PFSK-1 (cell line): Measurements from ENCODE around the gene TBC1D22A.

Experiments used
- FOXP2 ChIP-seq: optimal IDR thresholded peaks from 2 replicates; pipeline ENCODE3; 2011; ENCODE audit warnings: borderline replicate concordance, control low read depth, inconsistent platforms; ENCODE audit not compliant: insufficient read depth; ENCODE audit errors: extremely low read length, extremely low read depth
- POLR2AphosphoS5 ChIP-seq: IDR thresholded peaks from 2 replicates; pipeline ENCODE4 v1.6.1; 2012; ENCODE audit warnings: low read depth, mild to moderate bottlenecking, control low read depth, low read length, moderate library complexity
- SIN3A ChIP-seq: IDR thresholded peaks from 2 replicates; pipeline ENCODE4 v1.6.1; 2012; ENCODE audit warnings: mild to moderate bottlenecking, low read length, moderate library complexity, borderline replicate concordance; ENCODE audit not compliant: insufficient read depth
- TAF1 ChIP-seq: IDR thresholded peaks from 2 replicates; pipeline ENCODE4 v1.6.1; 2012; ENCODE audit warnings: low read length, control low read depth, borderline replicate concordance; ENCODE audit not compliant: insufficient read depth
- TF ChIP-seq, protein P1 (sequence below), 2 experiments: IDR thresholded peaks; 2 replicates each; pipeline versions ENCODE4 v1.6.1 to v1.8.0; 2011 to 2012; ENCODE audit warnings: low read depth in 2 of 2, low read length in 2 of 2, control low read depth in 1 of 2, inconsistent platforms in 1 of 2, mild to moderate bottlenecking in 1 of 2, moderate library complexity in 1 of 2; ENCODE audit not compliant: insufficient read depth in 1 of 2

The TBC1D22A gene

DNA sequence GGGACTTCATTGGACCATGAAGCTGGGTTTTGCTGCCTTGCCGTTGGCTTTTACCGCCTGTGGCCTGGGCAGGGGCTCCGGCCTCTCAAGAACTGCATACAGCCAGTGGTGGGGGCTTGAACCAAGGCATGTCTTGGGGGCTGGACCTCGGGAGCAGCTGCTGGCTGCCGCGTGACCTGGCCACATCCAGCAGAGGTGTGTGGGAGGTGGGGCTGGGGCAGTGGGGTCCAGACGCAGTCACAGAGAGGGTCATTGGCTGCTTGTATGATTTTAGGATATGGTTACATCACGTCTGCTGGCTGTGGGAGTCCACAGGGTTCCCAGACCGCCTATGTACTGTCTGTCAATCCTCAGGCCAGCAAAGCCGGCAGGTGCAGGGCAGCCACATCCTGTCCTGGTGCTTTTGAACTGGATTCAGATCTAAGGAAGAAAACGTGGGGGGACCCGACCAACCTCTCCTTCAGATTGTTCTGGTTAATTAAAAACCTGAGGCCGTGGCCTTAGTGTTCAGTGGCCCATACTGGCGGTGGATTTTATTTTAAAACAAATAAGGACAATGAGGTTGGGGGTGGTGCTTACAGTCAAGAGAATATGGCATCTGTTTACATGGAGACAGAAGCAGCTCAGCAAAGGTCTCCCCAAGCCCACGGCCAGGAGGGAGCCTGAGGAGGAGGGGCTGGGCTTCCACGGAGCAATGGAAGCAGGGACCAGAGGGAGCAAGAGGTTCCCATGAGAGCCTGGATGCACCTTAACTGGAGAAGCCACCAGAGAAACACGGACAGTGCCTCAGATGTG lies 426.0 kb downstream of the TBC1D22A start:
- no peak for TF ChIP-seq SIN3A

GRCh38 chr22:47189056-47189916 lies 426.8 kb downstream of the TBC1D22A start:
- no peak for TF ChIP-seq SIN3A
- TF ChIP-seq FOXP2 = no peak
- no peak for TF ChIP-seq POLR2AphosphoS5
- no peak for TF ChIP-seq TAF1
- TF ChIP-seq, protein P1, sequence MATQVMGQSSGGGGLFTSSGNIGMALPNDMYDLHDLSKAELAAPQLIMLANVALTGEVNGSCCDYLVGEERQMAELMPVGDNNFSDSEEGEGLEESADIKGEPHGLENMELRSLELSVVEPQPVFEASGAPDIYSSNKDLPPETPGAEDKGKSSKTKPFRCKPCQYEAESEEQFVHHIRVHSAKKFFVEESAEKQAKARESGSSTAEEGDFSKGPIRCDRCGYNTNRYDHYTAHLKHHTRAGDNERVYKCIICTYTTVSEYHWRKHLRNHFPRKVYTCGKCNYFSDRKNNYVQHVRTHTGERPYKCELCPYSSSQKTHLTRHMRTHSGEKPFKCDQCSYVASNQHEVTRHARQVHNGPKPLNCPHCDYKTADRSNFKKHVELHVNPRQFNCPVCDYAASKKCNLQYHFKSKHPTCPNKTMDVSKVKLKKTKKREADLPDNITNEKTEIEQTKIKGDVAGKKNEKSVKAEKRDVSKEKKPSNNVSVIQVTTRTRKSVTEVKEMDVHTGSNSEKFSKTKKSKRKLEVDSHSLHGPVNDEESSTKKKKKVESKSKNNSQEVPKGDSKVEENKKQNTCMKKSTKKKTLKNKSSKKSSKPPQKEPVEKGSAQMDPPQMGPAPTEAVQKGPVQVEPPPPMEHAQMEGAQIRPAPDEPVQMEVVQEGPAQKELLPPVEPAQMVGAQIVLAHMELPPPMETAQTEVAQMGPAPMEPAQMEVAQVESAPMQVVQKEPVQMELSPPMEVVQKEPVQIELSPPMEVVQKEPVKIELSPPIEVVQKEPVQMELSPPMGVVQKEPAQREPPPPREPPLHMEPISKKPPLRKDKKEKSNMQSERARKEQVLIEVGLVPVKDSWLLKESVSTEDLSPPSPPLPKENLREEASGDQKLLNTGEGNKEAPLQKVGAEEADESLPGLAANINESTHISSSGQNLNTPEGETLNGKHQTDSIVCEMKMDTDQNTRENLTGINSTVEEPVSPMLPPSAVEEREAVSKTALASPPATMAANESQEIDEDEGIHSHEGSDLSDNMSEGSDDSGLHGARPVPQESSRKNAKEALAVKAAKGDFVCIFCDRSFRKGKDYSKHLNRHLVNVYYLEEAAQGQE (IDR thresholded peaks at IDR 0.05; ENCODE audit: insufficient read depth in 1 of 2, low read depth in 2 of 2, low read length in 2 of 2) = no peak

DNA sequence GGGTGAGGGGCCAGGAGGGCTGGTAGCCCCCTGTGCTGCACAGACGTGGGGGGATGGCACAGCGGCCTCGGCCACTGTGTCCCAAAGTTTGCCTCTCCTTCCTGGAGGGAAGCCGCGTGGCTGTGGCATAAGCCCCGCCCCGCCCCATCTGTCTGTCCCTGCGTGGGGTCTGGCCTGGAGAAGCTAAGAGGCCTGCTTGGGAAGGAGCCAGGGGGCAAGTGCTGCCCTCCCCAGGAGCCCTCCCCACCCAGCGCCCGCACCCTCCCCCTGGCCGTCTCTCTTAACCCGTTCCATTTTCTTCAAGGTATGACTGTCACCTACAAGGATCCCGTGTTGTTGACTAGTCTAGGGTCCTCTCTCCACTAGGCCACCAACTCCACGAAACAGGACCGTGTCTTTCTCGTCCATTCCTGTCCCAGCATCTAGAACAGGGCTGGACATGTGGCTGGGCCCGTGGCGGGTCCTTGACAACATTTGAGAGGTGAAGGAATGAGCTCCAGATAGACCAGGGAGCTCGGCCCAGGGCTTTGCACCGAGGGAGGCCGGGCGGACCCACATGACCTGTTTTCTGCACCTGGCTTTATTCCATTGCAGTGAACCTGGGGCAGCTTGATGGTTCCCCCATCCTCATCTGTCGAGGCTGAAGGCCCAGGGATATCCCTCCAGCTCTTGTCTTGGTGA lies 428.0 kb downstream of the TBC1D22A start:
- TF ChIP-seq, protein P1 (IDR thresholded peaks at IDR 0.05; ENCODE audit: insufficient read depth in 1 of 2, low read depth in 2 of 2, low read length in 2 of 2) = no peak
- TF ChIP-seq FOXP2 = no peak
- no peak for TF ChIP-seq SIN3A
- no peak for TF ChIP-seq POLR2AphosphoS5
- no peak for TF ChIP-seq TAF1

GRCh38 chr22:47190957-47191670 lies 428.7 kb downstream of the TBC1D22A start:
- TF ChIP-seq SIN3A (no peak), POLR2AphosphoS5 (no peak), FOXP2 (no peak), TAF1 (no peak)
- TF ChIP-seq, protein P1 (IDR thresholded peaks at IDR 0.05; ENCODE audit: insufficient read depth in 1 of 2, low read depth in 2 of 2, low read length in 2 of 2) = no peak

GRCh38 chr22:47191671-47192650 lies 429.5 kb downstream of the TBC1D22A start:
- TF ChIP-seq FOXP2 = no peak
- TF ChIP-seq, protein P1 (IDR thresholded peaks at IDR 0.05; ENCODE audit: insufficient read depth in 1 of 2, low read depth in 2 of 2, low read length in 2 of 2) = no peak
- TF ChIP-seq TAF1 = no peak
- no peak for TF ChIP-seq POLR2AphosphoS5
- no peak for TF ChIP-seq SIN3A
